Uterus (tissue), 4 donors: ENCODE measurements around the gene TFCP2L1. TPM values are rescaled to one million over a fixed set of nuclear protein-coding genes. Genes with fewer than 3 reads are reported as not detected.
"Not testable (repeated sequence)": the region's sequence is repeated elsewhere in the genome, so short reads cannot be mapped to it uniquely, and the experiment has no call there.

Source experiments
- DNase-seq, 2 donors: peaks; one replicate each; pipeline ENCODE4 v3.0.0-alpha.2; 2019 to 2020
- H3K27ac ChIP-seq, 2 donors: fragments of 200-600 bp; sonication (generic); 1 replicate in 1 of 2; 2 replicates in 1 of 2; pipeline ENCODE4 v1.5.1; 2016 to 2018
- H3K27me3 ChIP-seq, 2 donors: fragments of 200-600 bp; sonication (generic); one replicate each; pipeline ENCODE4 v1.5.1; 2018 to 2019; ENCODE audit warnings: control low read depth in 1 of 2
- H3K36me3 ChIP-seq, 2 donors: fragments of 200-600 bp; sonication (generic); one replicate each; pipeline ENCODE4 v1.5.1; 2019; ENCODE audit warnings: control low read depth in 1 of 2
- H3K4me1 ChIP-seq, 2 donors: fragments of 200-600 bp; sonication (generic); one replicate each; pipeline ENCODE4 v1.5.1; 2018 to 2019; ENCODE audit warnings: control low read depth in 1 of 2
- H3K4me3 ChIP-seq, 2 donors: fragments of 200-600 bp; sonication (generic); 1 replicate in 1 of 2; 2 replicates in 1 of 2; pipeline ENCODE4 v1.5.1; 2018 to 2019; ENCODE audit warnings: mild to moderate bottlenecking in 1 of 2
- H3K9me3 ChIP-seq, 2 donors: fragments of 200-600 bp; sonication (generic); one replicate each; pipeline ENCODE4 v1.5.1; 2019; ENCODE audit warnings: control low read depth in 1 of 2
- CTCF ChIP-seq, 4 experiments: fragments of 200-600 bp in 2 of 4; fragments of 450-650 bp in 2 of 4; sonication (generic) in 2 of 4; IDR thresholded peaks; one replicate each; pipeline ENCODE4 v1.5.1; 2016 to 2019; ENCODE audit warnings: antibody characterized with exemption in 4 of 4, mild to moderate bottlenecking in 2 of 4, moderate library complexity in 1 of 4
- POLR2A ChIP-seq, 2 donors: fragments of 450-650 bp; IDR thresholded peaks; one replicate each; pipeline ENCODE4 v1.6.1; 2016; ENCODE audit warnings: antibody characterized with exemption in 2 of 2, mild to moderate bottlenecking in 1 of 2, moderate library complexity in 1 of 2
- intact Hi-C: fragments of 100-400 bp; cut with DNase I; formaldehyde crosslinking; loops from one replicate; pipeline ENCODE4 v1.15.1; 2023; ENCODE audit warnings: low total_unique reads
- total RNA-seq, 4 donors: library from RNA; depleted of rRNA in 3 of 4; stranded (reverse); fragments of >200 nt in 3 of 4; gene quantifications; one replicate each; pipeline versions ENCODE4 v1.1.0 to v1.2.4, GENCODE V29; 2014 to 2023
- donor health status: DM: yes; HTN: yes; CAD: no.

Gene TFCP2L1
- total RNA-seq, 4 donors from 2014 or later, result under 0.01 to 6.2 (median 2.1) TPM

- no peaks in the 10 kb centered on the region for H3K27me3 ChIP-seq
- H3K27ac ChIP-seq, result no peak overlapping the region
- no peak for DNase-seq
- no peak for TF ChIP-seq CTCF (IDR thresholded peaks at IDR 0.05)
- TF ChIP-seq POLR2A (IDR thresholded peaks at IDR 0.05), result no peak
- intact Hi-C loops, result no loop called here
- no peaks in the 10 kb centered on the region for H3K4me1 ChIP-seq
- H3K36me3 ChIP-seq, result no peaks in the 10 kb centered on the region
- no peak overlapping the region for H3K4me3 ChIP-seq
- no peaks in the 10 kb centered on the region for H3K9me3 ChIP-seq
These were observed 13.5 kb upstream of the TFCP2L1 start for GRCh38 chr2:121298476-121298875.

- DNase-seq, intact Hi-C loops: not testable (repeated sequence)
These were observed 12.9 kb upstream of the TFCP2L1 start for GRCh38 chr2:121297866-121298265.

GRCh38 chr2:121297217-121297830 lies 12.3 kb upstream of the TFCP2L1 start:
- Histone ChIP-seq H3K27ac (no peak overlapping the region), H3K36me3 (no peaks in the 10 kb centered on the region), H3K27me3 (no peaks in the 10 kb centered on the region), H3K9me3 (no peaks in the 10 kb centered on the region), H3K4me3 (no peak overlapping the region), H3K4me1 (no peaks in the 10 kb centered on the region)
- intact Hi-C loops, result no loop called here
- DNase-seq, result no peak
- TF ChIP-seq CTCF (IDR thresholded peaks at IDR 0.05), result no peak
- no peak for TF ChIP-seq POLR2A (IDR thresholded peaks at IDR 0.05)

More at GRCh38 chr2:121297866-121298265, 12.9 kb upstream of the TFCP2L1 start:
- not testable (repeated sequence) for H3K27ac ChIP-seq, H3K9me3 ChIP-seq, H3K36me3 ChIP-seq, H3K27me3 ChIP-seq, H3K4me1 ChIP-seq, H3K4me3 ChIP-seq

- no peaks in the 10 kb centered on the region for H3K36me3 ChIP-seq
- intact Hi-C loops, result no loop called here
- no peak for DNase-seq
- no peak for TF ChIP-seq POLR2A (IDR thresholded peaks at IDR 0.05)
- no peak overlapping the region for H3K4me3 ChIP-seq
- no peaks in the 10 kb centered on the region for H3K4me1 ChIP-seq
- no peaks in the 10 kb centered on the region for H3K9me3 ChIP-seq
- no peak overlapping the region for H3K27ac ChIP-seq
- H3K27me3 ChIP-seq, result no peaks in the 10 kb centered on the region
These were observed 11.1 kb upstream of the TFCP2L1 start for GRCh38 chr2:121295911-121296650.

- Histone ChIP-seq H3K27me3 (no peaks in the 10 kb centered on the region), H3K36me3 (no peaks in the 10 kb centered on the region), H3K4me1 (no peaks in the 10 kb centered on the region), H3K27ac (no peak overlapping the region), H3K4me3 (no peak overlapping the region), H3K9me3 (no peaks in the 10 kb centered on the region)
- no peak for DNase-seq
- intact Hi-C loops, result no loop called here
- TF ChIP-seq POLR2A (IDR thresholded peaks at IDR 0.05) (no peak), CTCF (IDR thresholded peaks at IDR 0.05) (no peak)
These were observed 10.2 kb upstream of the TFCP2L1 start for GRCh38 chr2:121294881-121295840.
